GM12873 (cell line): ENCODE data around the gene LMO2.

ENCODE experiments used
- TF ChIP-seq, protein P1 (sequence below): IDR thresholded peaks from 2 replicates; pipeline ENCODE4 v1.5.1; 2012; ENCODE audit warnings: low read depth, mild to moderate bottlenecking, moderate library complexity, low read length, control low read depth; ENCODE audit not compliant: insufficient read depth; ENCODE audit errors: missing control alignments

Gene LMO2

DNA sequence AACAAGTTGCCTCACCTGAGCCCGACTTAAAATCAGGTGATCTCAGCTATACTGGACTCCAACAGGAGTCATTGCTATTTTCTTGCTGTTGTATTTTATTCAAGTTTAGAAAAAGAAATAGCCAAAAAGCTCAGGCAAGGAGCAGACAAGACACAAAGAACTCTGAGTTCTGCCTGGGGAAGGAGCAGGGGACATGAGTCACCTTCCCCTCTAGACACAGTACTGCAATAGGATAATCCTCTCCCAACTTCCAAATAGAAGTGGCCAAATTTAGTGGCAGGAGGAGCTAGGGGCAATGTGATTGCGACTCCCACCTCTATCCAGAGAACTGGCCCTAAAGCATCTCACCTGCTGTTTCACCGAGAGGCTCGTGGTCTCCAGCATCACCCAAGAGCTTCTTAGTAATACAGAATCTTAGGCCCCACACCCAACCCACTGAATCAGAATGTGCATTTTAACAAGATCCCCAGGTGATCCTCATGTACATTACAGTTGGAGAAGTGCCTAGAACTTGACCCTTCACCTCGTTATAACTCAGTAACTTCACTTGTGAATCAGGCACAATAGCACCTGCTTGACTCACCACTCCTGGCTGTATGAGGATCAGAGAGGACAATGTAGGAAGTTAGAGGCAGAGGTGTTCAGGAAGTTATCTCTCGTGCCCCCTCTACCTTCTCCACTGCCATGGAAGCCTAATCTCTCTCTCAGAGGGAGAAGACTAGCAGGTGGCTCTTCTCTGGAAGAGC is 60.8 kb downstream of the LMO2 start:
- TF ChIP-seq, protein P1, sequence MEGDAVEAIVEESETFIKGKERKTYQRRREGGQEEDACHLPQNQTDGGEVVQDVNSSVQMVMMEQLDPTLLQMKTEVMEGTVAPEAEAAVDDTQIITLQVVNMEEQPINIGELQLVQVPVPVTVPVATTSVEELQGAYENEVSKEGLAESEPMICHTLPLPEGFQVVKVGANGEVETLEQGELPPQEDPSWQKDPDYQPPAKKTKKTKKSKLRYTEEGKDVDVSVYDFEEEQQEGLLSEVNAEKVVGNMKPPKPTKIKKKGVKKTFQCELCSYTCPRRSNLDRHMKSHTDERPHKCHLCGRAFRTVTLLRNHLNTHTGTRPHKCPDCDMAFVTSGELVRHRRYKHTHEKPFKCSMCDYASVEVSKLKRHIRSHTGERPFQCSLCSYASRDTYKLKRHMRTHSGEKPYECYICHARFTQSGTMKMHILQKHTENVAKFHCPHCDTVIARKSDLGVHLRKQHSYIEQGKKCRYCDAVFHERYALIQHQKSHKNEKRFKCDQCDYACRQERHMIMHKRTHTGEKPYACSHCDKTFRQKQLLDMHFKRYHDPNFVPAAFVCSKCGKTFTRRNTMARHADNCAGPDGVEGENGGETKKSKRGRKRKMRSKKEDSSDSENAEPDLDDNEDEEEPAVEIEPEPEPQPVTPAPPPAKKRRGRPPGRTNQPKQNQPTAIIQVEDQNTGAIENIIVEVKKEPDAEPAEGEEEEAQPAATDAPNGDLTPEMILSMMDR, result no peak

DNA sequence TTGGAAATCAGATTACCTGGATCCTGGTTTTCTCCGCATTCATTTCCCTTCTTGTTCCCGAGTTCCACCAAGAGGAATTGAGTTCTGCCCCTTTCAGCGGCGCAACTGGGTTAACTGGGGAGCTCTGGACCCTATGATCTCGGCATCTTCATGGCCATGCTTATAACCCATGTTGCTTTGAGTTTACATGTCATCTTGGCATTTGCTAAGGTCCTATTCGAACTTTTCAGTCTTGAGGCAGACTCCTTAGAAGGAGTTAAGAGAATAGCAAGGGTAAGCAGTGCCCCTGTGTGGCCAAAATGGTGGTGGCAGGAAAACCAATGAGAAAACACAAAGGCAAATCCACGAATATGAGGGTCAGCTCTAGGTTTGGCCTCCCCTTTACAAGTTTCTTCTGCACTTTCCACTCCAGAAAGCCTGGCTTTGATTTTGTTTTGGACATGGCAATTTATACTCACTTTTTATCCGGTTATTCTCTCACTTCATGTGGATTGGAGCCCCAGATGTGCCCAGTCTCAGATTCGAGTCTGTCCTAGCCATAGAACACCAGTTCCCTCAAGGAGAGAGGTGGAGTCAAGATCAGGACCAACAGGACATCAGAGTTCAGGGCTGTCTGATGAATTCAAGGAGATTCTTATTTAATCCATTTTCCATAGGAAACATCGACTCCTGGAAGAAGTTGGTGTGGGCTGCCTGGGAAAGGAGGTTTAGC is 62.3 kb downstream of the LMO2 start:
- TF ChIP-seq, protein P1, result peak; percentile 88

DNA sequence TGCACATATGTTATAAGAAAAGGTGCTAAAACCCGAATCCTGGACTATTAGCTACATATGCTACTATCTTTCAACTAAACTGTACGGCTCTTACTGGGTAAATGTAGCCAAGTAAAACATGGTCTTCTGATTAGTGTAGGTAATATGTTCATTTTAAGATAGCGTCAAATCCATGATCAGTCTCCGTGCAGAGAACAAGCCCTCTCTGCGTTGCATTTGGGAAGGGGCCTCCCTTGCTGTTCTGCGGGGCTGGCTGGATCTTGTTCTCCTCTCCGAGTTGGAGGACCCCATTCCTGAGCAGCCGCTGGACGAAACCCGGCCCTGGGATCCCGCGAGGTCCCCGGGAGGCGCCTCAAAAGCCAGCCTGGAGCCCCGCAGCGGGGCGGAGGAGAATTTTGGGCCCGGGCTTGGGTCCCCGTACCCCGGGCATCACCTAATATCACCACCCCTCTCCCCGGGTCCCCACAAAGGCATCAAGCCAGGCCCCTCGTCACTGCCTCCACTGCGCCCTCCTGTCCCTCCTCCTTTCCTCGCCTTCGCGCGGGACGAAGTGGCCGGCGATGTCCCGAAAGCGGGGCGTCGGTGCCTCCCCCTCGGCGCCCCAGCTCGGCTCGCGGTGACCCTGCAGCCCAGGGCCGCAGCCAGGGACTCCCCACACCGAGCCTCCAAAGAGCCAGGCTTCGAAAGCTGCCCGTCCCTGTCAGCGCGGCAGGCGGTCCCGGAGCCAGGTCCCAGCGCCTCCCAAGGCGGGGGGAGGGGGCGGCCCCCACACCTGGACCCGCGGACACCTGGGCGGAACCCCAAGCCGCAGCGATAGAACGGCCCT is 63.1 kb downstream of the LMO2 start:
- TF ChIP-seq, protein P1, result no peak

DNA sequence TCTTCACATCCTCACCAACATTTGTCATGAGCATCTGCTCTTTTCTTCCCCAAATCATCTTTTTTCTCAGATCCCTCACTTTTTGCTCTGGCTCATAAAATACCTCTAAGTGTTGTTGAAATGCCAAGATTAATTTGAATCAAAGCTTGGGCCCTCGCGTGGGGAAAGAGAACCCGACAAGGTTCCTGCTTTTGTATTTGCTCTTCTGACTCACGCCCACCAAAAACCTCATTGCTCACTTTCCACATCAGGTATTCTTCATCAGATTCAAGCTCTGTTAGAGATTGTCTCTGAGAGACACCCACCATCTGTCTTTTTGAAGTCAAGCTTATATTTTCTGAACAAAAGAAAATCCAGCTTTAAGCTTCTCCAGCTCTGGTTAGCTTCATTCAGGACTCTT is 64.7 kb downstream of the LMO2 start:
- TF ChIP-seq, protein P1, result no peak

DNA sequence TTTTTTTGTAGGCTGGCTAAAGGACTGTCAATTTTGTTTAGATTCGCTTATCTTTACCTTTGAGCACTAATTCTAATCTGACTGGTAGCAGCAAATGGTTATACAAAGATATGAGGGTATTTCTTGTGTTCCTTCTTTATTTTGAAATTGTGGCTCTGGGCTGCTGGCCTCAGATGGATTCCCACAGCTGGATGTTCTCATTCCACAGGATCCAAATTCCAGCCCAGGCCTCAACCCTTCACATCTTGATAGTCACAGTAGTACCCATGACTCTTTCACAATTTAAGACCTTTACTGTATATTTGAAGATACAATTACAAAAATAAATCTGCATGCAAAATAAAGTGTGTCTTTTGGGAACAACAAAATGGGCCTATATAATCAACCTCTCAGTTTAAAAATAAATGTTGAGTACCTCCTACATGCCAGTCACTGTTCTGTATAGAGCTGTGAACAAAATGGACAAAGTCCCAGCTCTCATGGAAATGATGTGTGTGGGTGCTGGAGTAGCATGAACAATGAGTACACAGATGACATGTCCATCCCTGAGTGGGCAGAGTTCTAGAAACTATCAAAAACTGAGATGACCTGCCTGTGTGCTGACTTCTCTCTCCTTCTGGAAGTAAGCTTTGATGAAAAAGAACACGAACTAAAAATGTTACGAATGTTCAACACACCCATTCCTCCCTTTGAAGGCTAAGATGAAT is 65.9 kb downstream of the LMO2 start:
- TF ChIP-seq, protein P1, result no peak

DNA sequence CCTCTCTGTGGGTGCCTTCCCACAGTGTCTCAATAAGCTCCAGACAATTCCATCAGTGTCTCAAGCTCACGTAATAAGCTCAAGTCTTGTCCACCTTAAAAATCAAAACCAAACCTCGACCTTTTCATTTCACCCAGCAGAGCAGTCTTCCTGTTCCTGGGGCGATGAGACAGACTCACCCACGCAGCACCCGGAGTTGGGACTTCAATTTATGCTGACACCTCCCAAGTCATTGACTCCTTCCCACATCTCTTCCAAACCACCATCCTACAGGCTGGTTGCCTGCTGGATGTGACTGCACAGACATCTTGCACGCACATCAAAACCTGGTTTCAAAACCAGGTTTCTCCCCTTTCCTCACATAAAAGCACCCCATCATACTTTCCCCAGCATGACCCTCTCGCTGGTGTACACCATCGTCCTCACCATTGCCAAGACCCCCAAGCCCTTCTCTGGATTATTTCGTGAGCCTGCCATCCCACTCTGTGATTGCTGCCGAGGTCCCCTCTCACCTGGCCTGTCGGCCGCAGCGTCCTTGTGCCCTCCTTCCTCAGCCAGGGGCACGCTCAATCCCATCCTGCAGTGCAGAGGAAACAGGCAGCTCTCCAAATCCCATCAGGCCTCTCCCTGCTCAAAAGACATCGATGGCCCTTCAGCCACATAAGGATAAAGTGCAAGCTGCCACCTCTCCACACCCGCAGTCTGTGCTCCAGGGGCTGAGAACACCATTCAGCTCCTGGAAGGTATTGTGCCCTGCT is 72.4 kb downstream of the LMO2 start:
- TF ChIP-seq, protein P1, result no peak
